Fibroblast of skin of abdomen (primary cell): ENCODE data around the gene HIVEP3.
A peak's percentile ranks its signal among the peaks of the same experiment; 100 is the strongest.

Experiments used
- DNase-seq: peaks from one replicate; pipeline ENCODE4 v3.0.0-alpha.2; 2013

HIVEP3 gene

DNA sequence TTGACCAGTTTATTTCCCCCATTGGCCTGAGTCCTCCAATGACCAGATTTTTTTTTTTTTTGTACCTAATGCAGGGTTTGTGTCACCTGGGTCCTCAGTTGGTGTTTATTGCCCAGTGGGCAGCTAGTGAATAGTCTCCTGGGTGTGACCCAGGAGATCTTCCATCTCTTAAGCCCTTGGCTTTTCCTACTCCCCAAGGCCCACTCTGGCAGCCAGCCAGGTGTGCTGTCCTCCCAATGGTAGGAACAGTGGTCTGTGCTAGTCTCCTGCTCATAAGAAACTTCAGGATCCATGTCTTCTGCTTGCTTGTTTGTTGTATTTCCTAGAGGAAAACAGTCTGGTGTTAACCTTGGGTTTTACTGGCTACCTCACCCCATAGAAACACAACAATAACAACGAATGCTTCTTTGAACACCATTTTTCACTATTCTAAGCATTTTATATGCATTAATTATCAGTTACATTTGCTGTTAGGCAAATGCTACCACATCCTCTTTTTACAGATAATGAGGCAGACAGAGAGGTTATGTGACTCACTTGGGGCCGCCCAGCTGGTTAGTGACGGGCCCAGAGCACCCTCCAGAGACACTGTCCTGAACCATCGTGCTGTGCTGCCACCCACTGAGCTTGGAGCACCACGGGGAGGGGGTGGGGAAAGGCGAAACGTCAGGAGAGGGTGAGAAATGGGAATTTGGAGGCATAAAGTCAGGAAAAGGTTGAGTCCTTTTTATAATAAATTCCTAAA, 107.5 kb downstream of the HIVEP3 start:
- no peak for DNase-seq

GRCh38 chr1:41810446-41810845, 108.3 kb downstream of the HIVEP3 start:
- peak; percentile 61 for DNase-seq

GRCh38 chr1:41809692-41810091, 109.0 kb downstream of the HIVEP3 start:
- DNase-seq = no peak

- no peak for DNase-seq
These were observed 111.3 kb downstream of the HIVEP3 start for GRCh38 chr1:41807390-41807789.

DNA sequence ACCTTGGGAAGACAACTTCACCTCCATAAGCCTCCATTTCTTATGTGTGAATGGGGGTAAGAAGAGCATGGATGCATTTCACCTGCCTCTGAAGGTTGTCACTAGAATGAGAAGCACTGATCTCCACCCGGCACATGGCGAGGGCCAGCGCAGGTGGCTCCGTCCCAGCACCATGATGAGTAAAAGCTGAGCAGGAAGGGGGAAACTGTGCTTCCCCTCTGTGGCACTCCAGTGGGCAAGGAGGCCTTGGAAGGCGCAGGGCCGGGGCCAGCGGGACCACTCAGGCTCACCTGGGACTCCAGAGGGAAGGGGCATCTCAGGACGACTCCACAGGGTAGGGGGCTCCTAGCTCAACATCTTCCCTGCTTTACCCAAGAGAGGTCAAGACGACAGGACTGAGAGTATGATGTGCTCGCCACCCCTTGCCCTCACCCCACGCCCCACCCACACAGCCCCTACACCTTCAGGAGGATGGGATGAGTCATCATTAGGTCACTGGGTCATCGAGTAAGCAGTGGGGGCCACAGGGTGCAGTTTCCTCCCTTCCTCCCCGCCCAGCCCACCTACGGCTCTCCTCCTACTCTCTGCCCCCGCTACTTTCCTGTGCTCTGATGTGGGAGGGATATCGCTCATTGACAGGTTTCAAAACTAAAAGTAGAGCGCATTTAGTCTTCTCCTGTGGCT, 112.1 kb downstream of the HIVEP3 start:
- no peak for DNase-seq

DNA sequence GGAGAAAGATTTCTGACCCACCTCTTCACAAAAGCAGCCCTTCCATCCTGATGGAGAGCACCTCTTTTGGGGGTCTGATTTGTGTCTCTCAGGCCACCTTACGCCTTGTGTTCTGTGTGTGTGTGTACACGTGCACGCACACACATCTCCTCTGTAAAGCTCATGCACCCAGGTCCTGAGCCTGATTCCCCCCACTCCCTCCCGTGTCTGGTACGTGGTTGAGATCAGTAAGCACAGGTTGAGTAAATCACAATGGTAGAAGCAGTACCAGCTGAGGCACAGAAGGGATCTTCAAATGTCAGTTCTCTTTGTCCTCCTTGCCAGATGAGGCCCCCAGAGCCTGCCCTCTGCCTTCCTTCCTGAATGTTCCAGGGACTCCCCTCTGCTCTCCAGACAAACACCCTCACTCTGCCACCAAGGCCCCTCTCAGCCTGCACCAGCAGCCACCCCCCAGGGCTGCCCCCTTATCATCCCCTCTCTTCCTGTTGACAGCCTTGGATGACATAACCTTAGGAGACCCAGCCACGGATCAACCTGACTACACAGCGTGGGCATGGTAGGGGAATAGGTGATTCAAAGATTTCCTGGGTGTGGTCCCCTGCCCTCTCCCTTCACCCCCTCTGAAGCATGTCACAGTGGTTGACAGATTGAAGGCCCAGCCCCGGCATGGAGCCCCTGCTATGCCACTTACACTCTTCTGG, 112.8 kb downstream of the HIVEP3 start:
- DNase-seq = no peak

DNA sequence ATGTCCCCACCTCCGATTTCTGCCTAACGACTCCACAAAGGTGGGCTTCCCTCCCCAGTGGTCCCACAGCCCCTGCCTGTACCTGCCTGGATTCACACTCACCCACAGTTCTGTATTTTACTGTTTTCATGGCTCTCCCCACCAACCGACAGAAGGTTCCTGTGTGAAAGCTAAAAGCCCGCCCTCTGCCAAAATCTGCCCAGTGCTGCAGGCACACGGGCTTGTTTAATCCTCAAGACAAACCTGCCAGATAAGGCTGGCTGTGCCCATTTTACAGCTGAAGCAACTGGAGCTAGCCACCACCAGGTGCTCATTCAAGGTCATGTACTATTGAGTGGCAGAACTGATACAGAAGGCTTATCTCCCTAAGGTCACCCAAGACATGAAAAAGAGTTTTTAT, 114.5 kb downstream of the HIVEP3 start:
- no peak for DNase-seq

DNA sequence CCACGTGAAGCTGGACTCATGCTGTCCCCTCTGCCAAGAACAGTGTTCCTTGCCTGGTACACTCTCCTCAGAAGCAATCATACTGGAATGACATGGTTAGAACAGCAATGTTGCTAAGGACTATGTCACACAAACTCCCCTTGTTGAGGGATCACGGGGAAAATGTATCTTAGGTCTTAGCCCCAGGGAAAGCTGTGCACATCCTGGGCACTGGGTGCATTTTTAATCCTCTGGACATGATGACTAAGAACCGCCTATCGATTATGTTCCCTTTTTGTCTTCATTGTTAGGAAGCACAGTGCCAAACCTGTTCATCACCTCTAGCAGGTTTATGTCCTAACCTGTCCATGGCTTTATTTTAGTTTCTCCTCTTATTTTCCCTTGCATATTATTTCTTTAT, 115.1 kb downstream of the HIVEP3 start:
- DNase-seq = no peak

GRCh38 chr1:41802532-41803501, 115.9 kb downstream of the HIVEP3 start:
- DNase-seq = no peak

DNA sequence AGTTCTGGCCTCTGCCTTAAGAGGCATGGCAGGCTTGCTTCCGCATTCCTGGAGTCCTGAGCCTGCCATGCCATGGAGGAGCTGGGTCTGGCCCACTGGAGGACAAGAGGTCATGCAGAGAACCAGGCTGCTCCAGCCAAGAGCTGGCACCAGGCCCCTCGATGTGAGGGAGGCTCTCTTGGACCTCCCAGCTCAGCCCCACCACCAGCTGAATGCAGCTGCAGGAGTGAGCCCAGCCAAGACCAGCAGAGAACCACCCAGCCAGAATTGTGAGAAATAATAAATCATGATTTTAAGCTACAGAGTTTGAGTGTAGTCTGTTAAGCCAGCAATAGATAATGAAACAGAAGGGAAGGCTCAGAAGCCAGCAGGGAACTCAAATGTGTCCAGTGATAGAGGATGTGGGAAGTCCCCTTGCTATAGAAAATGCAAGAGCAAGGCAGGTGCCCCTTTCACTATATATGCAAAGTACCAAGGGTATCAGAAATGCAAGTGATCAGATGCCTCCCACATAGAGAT, 118.4 kb downstream of the HIVEP3 start:
- no peak for DNase-seq

DNA sequence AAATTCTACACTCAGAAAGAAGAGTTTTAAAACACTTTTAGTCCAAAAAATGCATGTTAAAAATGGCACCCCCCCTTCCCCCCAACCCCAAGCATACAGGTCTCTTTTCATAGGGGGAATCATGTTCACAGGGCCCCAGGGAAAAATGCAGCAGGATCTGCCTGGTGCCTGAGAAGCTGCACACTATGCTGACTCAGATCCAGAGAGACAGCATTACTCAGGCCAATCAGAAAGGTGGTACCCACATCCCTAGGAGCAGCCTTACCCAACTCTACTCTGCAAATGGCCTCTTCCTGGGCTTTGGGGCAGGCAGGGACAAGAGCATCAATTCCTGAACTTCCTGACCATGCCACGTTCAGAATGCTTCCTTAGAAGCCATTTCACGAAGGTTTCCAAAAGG, 119.0 kb downstream of the HIVEP3 start:
- DNase-seq = peak; percentile 31

GRCh38 chr1:41799205-41799604, 119.5 kb downstream of the HIVEP3 start:
- no peak for DNase-seq

DNA sequence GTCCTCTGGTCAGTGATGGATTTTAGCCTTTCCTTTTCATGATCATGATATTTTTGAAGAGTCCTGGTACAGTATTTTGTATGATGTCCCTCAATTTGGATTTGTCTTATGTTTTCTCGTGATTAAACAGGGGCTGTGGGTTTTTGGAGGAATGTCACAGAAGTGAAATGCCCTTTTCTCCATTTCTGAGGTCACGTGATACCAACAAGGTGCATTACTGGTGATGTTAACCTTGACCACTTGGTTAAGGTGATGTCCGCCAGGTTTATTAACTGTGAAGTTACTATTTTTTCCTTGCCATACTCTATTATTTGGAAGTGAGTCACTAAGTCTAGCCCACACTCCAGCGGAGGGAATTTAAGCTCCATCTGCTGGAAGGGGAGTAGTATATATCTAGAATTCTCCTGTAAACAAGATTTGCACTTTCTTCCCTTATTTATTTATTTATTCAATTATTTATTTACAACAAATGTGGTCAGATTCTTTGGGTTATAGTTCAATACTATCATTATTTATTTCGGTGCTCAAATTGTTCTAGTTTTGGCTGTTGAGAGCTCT, 123.4 kb downstream of the HIVEP3 start:
- peak; percentile 60 for DNase-seq

- no peak for DNase-seq
These were observed 124.7 kb downstream of the HIVEP3 start for GRCh38 chr1:41794031-41794430.

- DNase-seq = no peak
These were observed 126.3 kb downstream of the HIVEP3 start for GRCh38 chr1:41792485-41792770.

GRCh38 chr1:41791667-41792484, 126.8 kb downstream of the HIVEP3 start:
- no peak for DNase-seq

DNA sequence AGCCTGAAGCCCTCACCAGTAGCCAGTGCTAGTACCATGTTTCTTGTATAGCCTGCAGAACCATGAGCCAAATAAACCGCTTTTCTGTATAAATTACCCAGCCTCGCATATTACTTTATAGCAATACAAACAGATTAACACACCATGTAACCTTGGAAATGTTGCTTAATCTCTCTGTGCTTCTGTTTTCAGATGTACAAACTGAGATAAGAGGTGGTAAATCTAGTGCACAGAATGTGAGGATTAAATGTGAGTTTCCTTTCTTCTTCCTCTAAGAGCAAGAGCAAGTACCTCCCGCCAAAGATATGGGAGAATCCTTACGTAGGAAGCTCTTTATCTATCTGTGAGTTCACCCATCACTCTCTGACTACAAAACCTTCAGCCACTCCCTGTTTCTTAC, 128.4 kb downstream of the HIVEP3 start:
- no peak for DNase-seq

DNA sequence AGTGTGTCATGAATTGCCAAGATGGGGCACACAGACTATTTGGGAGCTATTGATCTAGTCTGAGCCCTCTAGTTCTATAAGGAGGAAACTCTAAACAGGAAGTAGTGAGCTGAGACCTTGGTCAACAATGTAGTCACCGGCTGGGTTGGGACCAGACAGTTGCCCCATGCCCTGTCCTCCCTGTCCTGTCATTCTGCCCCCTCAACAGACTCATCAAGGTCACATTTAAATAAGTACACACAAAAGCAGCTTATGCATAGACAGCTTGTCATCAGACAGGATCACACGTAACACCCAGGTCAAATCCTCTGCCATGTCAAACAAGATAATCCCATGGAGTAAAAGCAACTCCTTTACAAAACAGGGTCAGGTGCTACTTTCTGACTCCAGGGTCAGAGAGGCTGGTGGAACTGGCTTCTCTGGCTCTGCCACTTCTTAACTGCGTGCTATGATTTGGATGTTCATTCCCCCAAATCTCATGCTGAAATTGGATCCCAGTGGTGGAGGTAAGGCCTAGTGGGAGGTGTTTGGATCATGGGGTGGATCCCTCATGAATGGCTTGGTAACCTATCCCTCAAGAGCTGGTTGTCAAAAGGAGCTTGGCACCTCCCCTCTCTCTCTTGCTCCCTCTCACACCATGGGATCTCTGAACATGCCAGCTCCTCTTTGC, 128.9 kb downstream of the HIVEP3 start:
- no peak for DNase-seq

- no peak for DNase-seq
These were observed 130.3 kb downstream of the HIVEP3 start for GRCh38 chr1:41788427-41788826.

GRCh38 chr1:41784531-41785274, 134.0 kb downstream of the HIVEP3 start:
- peak; percentile 50 for DNase-seq
